Activated T-helper 1 cell treated with anti-CD3 and anti-CD28 coated beads, Interleukin-12 subunit alpha, Interleukin-12 subunit beta, Interleukin-2, Interleukin-4 antibody, amounts not matched to agents 30 ng/mL and 10 ng/mL and 1 ng/mL, durations not matched to agents 14 hours and 24 hours and 36 hours (primary cell): Measurements from ENCODE around the gene ANGPTL4. TPM values are rescaled to one million over a fixed set of nuclear protein-coding genes. Genes with fewer than 3 reads are reported as not detected.
"Not testable (repeated sequence)": the region's sequence is repeated elsewhere in the genome, so short reads cannot be mapped to it uniquely, and the experiment has no call there.

Source experiments
- DNase-seq: peaks from one replicate; pipeline ENCODE4 v3.0.0; 2021; ENCODE audit warnings: low spot score
- H3K27ac Mint-ChIP-seq: one replicate; pipeline ENCODE4 v1.8.0; 2021; ENCODE audit warnings: mild to moderate bottlenecking, mixed read lengths
- H3K27me3 Mint-ChIP-seq: one replicate; pipeline ENCODE4 v1.8.0; 2022; ENCODE audit warnings: mild to moderate bottlenecking, moderate library complexity, mixed read lengths; ENCODE audit not compliant: insufficient read depth
- H3K36me3 Mint-ChIP-seq: one replicate; pipeline ENCODE4 v1.8.0; 2021; ENCODE audit warnings: low read depth, mixed read lengths
- H3K4me1 Mint-ChIP-seq: one replicate; pipeline ENCODE4 v1.8.0; 2021; ENCODE audit warnings: low read depth, mixed read lengths
- H3K4me3 Mint-ChIP-seq: one replicate; pipeline ENCODE4 v1.8.0; 2021; ENCODE audit warnings: mild to moderate bottlenecking, moderate library complexity, mixed read lengths
- H3K9me3 Mint-ChIP-seq: one replicate; pipeline ENCODE4 v1.8.0; 2021; ENCODE audit warnings: mixed read lengths
- intact Hi-C: fragments of 100-400 bp; cut with micrococcal nuclease; formaldehyde crosslinking; loops from one replicate; pipeline ENCODE4 v1.15.1; 2024
- total RNA-seq: library from RNA; stranded (reverse); gene quantifications from 2 replicates; pipeline ENCODE4 v1.2.3, GENCODE V29; 2022

The ANGPTL4 gene
- total RNA-seq, 1 donor from 2014 or later = 3.8 TPM

- H3K4me3 Mint-ChIP-seq = no peak overlapping the region
- peaks cover 18% of the 10 kb centered on the region for H3K4me1 Mint-ChIP-seq
- H3K27ac Mint-ChIP-seq = no peak overlapping the region
- no peaks in the 10 kb centered on the region for H3K36me3 Mint-ChIP-seq
- intact Hi-C loops = no loop called here
- H3K9me3 Mint-ChIP-seq = no peaks in the 10 kb centered on the region
- H3K27me3 Mint-ChIP-seq = peaks cover 11% of the 10 kb centered on the region
- no peak for DNase-seq
These were observed 5.0 kb upstream of the ANGPTL4 start for GRCh38 chr19:8358948-8359347.

- intact Hi-C loops = no loop called here
- Mint-ChIP-seq H3K4me3 (no peak overlapping the region), H3K27ac (no peak overlapping the region), H3K4me1 (peaks cover 18% of the 10 kb centered on the region), H3K27me3 (peaks cover 13% of the 10 kb centered on the region), H3K36me3 (no peaks in the 10 kb centered on the region), H3K9me3 (no peaks in the 10 kb centered on the region)
- DNase-seq = no peak
These were observed 3.8 kb upstream of the ANGPTL4 start for GRCh38 chr19:8360196-8360595.

- no peak overlapping the region for H3K27ac Mint-ChIP-seq
- peak overlapping the region; percentile 19 for H3K4me3 Mint-ChIP-seq
- H3K36me3 Mint-ChIP-seq = no peaks in the 10 kb centered on the region
- H3K27me3 Mint-ChIP-seq = peaks cover 24% of the 10 kb centered on the region
- DNase-seq = no peak
- no peaks in the 10 kb centered on the region for H3K9me3 Mint-ChIP-seq
- intact Hi-C loops = no loop called here
- H3K4me1 Mint-ChIP-seq = peaks cover 9% of the 10 kb centered on the region
These were observed 1.8 kb upstream of the ANGPTL4 start for GRCh38 chr19:8361921-8362793.

- no peaks in the 10 kb centered on the region for H3K36me3 Mint-ChIP-seq
- H3K27ac Mint-ChIP-seq = no peak overlapping the region
- H3K4me1 Mint-ChIP-seq = peaks cover 16% of the 10 kb centered on the region
- no peak overlapping the region for H3K4me3 Mint-ChIP-seq
- intact Hi-C loops = no loop called here
- no peaks in the 10 kb centered on the region for H3K9me3 Mint-ChIP-seq
- H3K27me3 Mint-ChIP-seq = peaks cover 30% of the 10 kb centered on the region
- DNase-seq = no peak
These were observed 2.2 kb downstream of the ANGPTL4 start for GRCh38 chr19:8366121-8366581.

DNA sequence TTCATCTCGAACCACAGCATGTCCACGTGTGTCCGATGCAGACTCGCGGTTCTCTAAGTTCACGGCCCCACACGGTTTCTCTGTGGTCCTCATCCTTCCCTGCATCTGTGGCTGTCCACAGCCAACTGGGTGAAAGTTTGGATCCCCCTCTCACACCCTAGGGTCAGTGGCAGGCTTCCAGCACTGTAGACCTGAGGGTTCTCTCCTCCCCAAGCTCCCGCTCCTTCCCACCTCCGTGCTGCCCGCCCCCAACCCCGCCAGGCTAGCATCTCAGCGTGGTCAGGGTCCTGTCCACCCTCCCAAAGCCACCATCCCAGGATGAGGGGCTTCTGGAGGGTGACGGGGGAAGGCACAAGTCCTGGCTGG is 3.0 kb downstream of the ANGPTL4 start:
- Mint-ChIP-seq H3K36me3 (no peaks in the 10 kb centered on the region), H3K4me3 (no peak overlapping the region), H3K4me1 (peaks cover 16% of the 10 kb centered on the region), H3K9me3 (no peaks in the 10 kb centered on the region), H3K27me3 (peaks cover 30% of the 10 kb centered on the region), H3K27ac (peak overlapping the region; percentile 52)
- intact Hi-C loops = no loop called here
- no peak for DNase-seq

GRCh38 chr19:8367327-8368001 is 3.5 kb downstream of the ANGPTL4 start:
- intact Hi-C loops = no loop called here
- Mint-ChIP-seq H3K4me3 (no peak overlapping the region), H3K9me3 (no peaks in the 10 kb centered on the region), H3K27ac (peak overlapping the region; percentile 52), H3K4me1 (peaks cover 16% of the 10 kb centered on the region), H3K36me3 (no peaks in the 10 kb centered on the region), H3K27me3 (peaks cover 27% of the 10 kb centered on the region)
- DNase-seq = no peak

- Mint-ChIP-seq H3K36me3 (no peaks in the 10 kb centered on the region), H3K27ac (no peak overlapping the region), H3K9me3 (no peaks in the 10 kb centered on the region), H3K27me3 (peaks cover 19% of the 10 kb centered on the region), H3K4me3 (no peak overlapping the region), H3K4me1 (peaks cover 6% of the 10 kb centered on the region)
- intact Hi-C loops = no loop called here
- DNase-seq = no peak
These were observed 6.4 kb downstream of the ANGPTL4 start for GRCh38 chr19:8370176-8371010.

DNA sequence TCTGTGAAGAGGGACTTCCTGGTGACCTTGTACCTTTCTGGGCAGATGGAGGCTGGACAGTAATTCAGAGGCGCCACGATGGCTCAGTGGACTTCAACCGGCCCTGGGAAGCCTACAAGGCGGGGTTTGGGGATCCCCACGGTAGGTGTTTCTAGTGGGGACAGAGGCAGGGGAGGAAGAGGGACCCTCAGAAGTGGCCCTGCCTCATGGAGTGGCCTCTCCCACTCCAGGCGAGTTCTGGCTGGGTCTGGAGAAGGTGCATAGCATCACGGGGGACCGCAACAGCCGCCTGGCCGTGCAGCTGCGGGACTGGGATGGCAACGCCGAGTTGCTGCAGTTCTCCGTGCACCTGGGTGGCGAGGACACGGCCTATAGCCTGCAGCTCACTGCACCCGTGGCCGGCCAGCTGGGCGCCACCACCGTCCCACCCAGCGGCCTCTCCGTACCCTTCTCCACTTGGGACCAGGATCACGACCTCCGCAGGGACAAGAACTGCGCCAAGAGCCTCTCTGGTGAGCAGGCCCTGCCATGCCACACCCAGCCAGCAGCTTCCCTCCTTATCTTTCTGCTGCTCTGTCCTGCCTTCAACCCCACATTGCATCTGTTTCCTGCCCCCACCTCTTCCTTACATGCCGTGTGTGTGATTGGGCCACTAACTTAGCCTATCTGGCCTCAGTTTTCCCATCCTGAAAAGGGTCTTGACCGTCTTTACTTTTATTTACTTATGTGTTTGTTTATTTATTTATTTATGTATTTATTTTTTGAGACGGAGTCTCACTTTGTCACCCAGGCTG is 7.3 kb downstream of the ANGPTL4 start:
- Mint-ChIP-seq H3K9me3 (no peaks in the 10 kb centered on the region), H3K4me1 (peaks cover 6% of the 10 kb centered on the region), H3K36me3 (no peaks in the 10 kb centered on the region), H3K27me3 (peaks cover 10% of the 10 kb centered on the region), H3K4me3 (no peak overlapping the region), H3K27ac (peak overlapping the region; percentile 68)
- intact Hi-C loops = no loop called here
- no peak for DNase-seq

GRCh38 chr19:8373867-8374813 is 10.2 kb downstream of the ANGPTL4 start:
- Mint-ChIP-seq H3K4me1 (peaks cover 12% of the 10 kb centered on the region), H3K9me3 (no peaks in the 10 kb centered on the region), H3K27ac (no peak overlapping the region), H3K4me3 (no peak overlapping the region), H3K27me3 (no peaks in the 10 kb centered on the region), H3K36me3 (no peaks in the 10 kb centered on the region)
- intact Hi-C loops = no loop called here
- DNase-seq = no peak

DNA sequence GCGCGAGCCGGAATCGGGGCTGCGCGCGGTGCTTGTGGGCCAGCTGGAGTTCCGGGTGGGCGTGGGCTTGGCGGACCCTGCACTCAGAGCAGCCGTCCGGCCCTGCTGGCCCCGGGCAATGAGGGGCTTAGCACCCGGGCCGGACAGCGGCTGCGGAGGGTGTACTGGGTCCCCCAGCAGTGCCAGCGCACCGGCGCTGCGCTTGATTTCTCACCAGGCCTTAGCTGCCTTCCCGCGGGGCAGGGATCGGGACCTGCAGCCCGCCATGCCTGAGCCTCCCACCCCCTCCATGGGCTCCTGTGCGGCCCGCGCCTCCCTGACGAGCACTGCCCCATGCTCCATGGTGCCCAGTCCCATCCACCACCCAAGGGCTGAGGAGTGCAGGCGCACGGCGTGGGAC is 11.8 kb downstream of the ANGPTL4 start:
- H3K27me3 Mint-ChIP-seq, H3K4me3 Mint-ChIP-seq, H3K27ac Mint-ChIP-seq, DNase-seq, H3K9me3 Mint-ChIP-seq, intact Hi-C loops, H3K36me3 Mint-ChIP-seq: not testable (repeated sequence)
- peaks cover 12% of the 10 kb centered on the region for H3K4me1 Mint-ChIP-seq

- DNase-seq, H3K27ac Mint-ChIP-seq, H3K36me3 Mint-ChIP-seq, H3K4me3 Mint-ChIP-seq, intact Hi-C loops, H3K27me3 Mint-ChIP-seq, H3K9me3 Mint-ChIP-seq: not testable (repeated sequence)
- peaks cover 12% of the 10 kb centered on the region for H3K4me1 Mint-ChIP-seq
These were observed 12.5 kb downstream of the ANGPTL4 start for GRCh38 chr19:8376373-8376974.
